Fibroblast of villous mesenchyme (primary cell): Measurements from ENCODE around the gene SLC35E1. TPM values are rescaled to one million over a fixed set of nuclear protein-coding genes. Genes with fewer than 3 reads are reported as not detected.

Experiments
- DNase-seq: peaks from one replicate; pipeline ENCODE4 v3.0.0-alpha.2; 2010; ENCODE audit warnings: low read depth
- H3K4me3 ChIP-seq: 2 replicates; pipeline ENCODE4 v1.5.1; 2011; ENCODE audit warnings: low read depth, mild to moderate bottlenecking, low read length
- CTCF ChIP-seq: IDR thresholded peaks from 2 replicates; pipeline ENCODE4 v1.5.1; 2012; ENCODE audit warnings: low read depth, mild to moderate bottlenecking, low read length; ENCODE audit not compliant: insufficient read depth
- total RNA-seq: library from RNA; depleted of rRNA; stranded (reverse); fragments of >200 nt; gene quantifications from 2 replicates; pipeline ENCODE4 v1.2.3, GENCODE V29; 2012

Gene SLC35E1
- total RNA-seq, 1 donor = 46.2 TPM

DNA sequence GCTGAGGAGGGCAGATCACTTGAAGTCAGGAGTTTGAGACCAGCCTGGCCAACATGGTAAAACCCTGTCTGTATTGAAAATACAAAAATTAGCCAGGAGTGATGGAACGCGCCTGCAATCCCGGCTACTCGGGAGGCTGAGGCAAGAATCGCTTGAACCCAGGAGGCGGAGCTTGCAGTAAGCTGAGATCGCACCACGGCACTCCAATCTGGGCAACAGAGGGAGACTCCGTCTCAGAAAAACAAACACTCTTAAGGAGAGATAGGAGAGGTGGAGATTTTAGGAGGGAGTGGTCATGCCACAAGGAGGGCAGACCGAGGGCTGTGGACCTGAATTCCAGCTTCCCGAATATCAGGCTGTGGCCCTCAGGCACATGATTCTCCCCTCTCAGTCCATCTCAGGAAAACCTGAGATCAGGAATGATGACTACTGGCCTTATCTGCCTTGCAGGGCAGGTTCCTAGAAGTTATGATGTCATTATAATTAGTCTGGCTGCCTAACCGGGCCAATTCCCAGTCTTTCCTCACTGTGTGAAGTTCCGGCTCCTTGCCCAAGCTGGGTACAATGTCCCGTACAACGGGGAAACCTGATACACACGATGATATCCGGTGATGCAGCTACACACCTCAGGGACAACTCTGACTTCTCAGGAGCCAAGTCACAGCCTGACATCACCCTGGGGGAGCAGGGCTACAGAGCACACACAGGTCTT lies 2.5 kb downstream of the SLC35E1 start:
- TF ChIP-seq CTCF = no peak
- no peak for DNase-seq
- H3K4me3 ChIP-seq = no peak overlapping the region

GRCh38 chr19:16566702-16567101 lies 5.5 kb downstream of the SLC35E1 start:
- no peak overlapping the region for H3K4me3 ChIP-seq
- no peak for TF ChIP-seq CTCF
- no peak for DNase-seq

DNA sequence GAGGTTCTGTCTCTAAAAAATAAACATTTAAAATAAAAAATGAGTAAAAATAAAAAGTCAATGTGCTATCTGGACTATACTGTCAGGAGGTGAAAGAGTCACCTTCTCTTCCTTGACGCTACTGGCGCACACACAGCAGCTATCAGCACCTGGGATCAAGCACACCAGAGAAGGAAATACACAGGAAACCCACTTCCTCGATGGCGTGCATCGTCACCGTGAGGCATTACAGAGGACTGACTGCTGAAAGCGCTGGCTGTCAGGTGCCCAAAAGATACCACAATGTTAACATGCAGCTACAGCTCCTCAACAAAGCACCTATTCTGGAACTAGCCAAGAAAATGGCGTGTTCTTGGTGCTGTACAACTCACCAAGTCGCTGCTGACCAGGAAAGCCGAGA lies 6.1 kb downstream of the SLC35E1 start:
- DNase-seq = no peak
- H3K4me3 ChIP-seq = no peak overlapping the region
- no peak for TF ChIP-seq CTCF

- H3K4me3 ChIP-seq = no peak overlapping the region
- DNase-seq = no peak
- no peak for TF ChIP-seq CTCF
Observed at GRCh38 chr19:16564842-16565241, 7.4 kb downstream of the SLC35E1 start.

DNA sequence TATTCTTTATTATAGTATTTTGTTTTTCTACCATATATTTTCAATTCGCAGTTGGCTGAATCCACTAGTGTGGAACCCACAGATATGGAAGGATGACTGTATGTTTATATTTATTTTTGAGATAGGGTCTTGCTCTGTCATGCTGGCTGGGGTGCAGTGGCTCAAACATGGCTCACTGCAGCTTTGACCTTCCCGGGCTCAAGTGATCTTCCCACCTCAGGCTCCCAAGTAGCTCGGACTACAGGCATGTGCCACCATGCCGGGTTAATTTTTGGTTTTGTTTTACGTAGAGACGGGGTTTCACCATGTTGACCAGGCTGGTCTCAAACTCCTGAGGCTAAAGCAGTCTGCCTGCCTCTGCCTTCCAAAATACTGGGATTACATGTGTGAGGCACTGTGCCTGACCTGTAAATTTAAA lies 9.6 kb downstream of the SLC35E1 start:
- no peak for DNase-seq
- no peak overlapping the region for H3K4me3 ChIP-seq
- TF ChIP-seq CTCF = no peak

DNA sequence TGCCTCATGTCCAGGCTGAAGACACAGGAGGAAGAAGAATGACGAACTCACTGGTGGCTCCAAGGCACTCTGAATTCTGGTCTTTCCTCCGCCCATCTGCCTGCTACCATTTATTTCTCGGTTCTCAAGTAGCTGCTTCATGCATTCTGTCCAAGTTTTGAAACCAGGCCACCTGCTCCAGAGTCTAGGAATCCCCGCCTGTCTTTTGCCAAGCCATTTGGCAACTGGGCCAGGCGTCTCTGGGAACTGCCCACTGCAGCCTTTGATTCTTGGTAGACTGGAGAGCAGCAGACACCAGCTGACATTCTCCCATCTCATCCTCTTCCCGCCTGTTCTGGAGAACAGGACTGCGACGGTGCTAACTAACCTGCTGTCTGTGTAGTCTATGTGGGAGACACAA lies 10.8 kb downstream of the SLC35E1 start:
- no peak for TF ChIP-seq CTCF
- DNase-seq = no peak

DNA sequence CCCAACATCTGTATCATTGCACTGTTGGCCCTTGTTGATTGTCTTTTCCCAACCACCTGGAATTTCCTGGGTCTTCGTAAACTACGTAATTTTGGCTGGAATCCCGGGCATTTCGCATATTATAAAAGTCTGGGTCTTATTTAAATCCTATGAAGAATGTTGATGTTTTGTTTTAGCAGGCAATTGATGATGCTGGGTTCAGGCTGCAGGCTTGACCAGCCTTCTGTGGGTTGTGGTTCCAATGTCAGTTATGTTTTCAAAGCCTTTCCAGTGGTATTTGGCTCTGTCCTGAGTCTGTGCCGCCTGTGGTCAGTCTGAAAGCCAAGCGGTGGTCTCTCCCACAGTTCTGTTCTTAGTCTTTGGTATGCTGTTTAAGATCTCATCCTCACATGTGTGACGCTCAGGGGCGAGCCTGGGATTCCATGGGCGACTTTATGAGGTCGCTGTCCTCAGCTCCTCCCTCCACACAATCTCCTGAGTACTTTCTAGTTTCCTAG lies 12.4 kb downstream of the SLC35E1 start:
- TF ChIP-seq CTCF = no peak
- DNase-seq = peak; percentile 85
- no peak overlapping the region for H3K4me3 ChIP-seq

More for the DNA sequence above, 10.8 kb downstream of the SLC35E1 start:
- no peak overlapping the region for H3K4me3 ChIP-seq
